Smooth muscle cell (in vitro differentiated cells): ENCODE measurements around the gene ABCC3. TPM values are rescaled to one million over a fixed set of nuclear protein-coding genes. Genes with fewer than 3 reads are reported as not detected.

ENCODE experiments used
- DNase-seq: peaks from one replicate; lab custom pipeline; 2025; ENCODE audit not compliant: unreplicated experiment; lab: John Stamatoyannopoulos, UW
- H2AFZ ChIP-seq: fragments of 200-600 bp; sonication (generic); 2 replicates; pipeline ENCODE4 v1.6.0; 2016; ENCODE audit warnings: antibody characterized with exemption, low read depth, mild to moderate bottlenecking
- H3F3A ChIP-seq: fragments of 200-600 bp; sonication (generic); 2 replicates; pipeline ENCODE4 v1.6.0; 2017; ENCODE audit warnings: antibody characterized with exemption, low read depth
- H3K27ac ChIP-seq: fragments of 200-600 bp; sonication (generic); 2 replicates; pipeline ENCODE4 v1.5.1; 2016; ENCODE audit warnings: low read depth, mild to moderate bottlenecking
- H3K27me3 ChIP-seq: fragments of 200-600 bp; sonication (generic); 2 replicates; pipeline ENCODE4 v1.6.1; 2016; ENCODE audit warnings: low read depth, mild to moderate bottlenecking
- H3K36me3 ChIP-seq: fragments of 200-600 bp; sonication (generic); 2 replicates; pipeline ENCODE4 v1.5.1; 2016; ENCODE audit warnings: low read depth
- H3K4me1 ChIP-seq: fragments of 200-600 bp; sonication (generic); 2 replicates; pipeline ENCODE4 v1.5.1; 2016; ENCODE audit warnings: low read depth
- H3K4me2 ChIP-seq: fragments of 200-600 bp; sonication (generic); 2 replicates; pipeline ENCODE4 v1.6.0; 2016; ENCODE audit warnings: mild to moderate bottlenecking
- H3K4me3 ChIP-seq: fragments of 200-600 bp; sonication (generic); 2 replicates; pipeline ENCODE4 v1.5.1; 2016; ENCODE audit warnings: mild to moderate bottlenecking
- H3K79me2 ChIP-seq: fragments of 200-600 bp; sonication (generic); 2 replicates; pipeline ENCODE4 v1.6.0; 2016; ENCODE audit warnings: low read depth, mild to moderate bottlenecking
- H3K9ac ChIP-seq: fragments of 200-600 bp; sonication (generic); 2 replicates; pipeline ENCODE4 v1.6.0; 2016; ENCODE audit warnings: low read depth
- H3K9me3 ChIP-seq: fragments of 200-600 bp; sonication (generic); replicated peaks from 2 replicates; pipeline ENCODE4 v1.5.1; 2016; ENCODE audit warnings: low read depth
- H4K20me1 ChIP-seq: fragments of 200-600 bp; sonication (generic); 2 replicates; pipeline ENCODE4 v1.6.0; 2016; ENCODE audit warnings: low read depth
- WGBS: methylation state at CpG from one replicate; pipeline ENCODE4 v1.1.7; 2016; ENCODE audit warnings: low lambda C conversion rate; 5-methylcytosine and 5-hydroxymethylcytosine counted together
- polyA plus RNA-seq: library from polyadenylated mRNA; unstranded; fragments of >200 nt; fragmentation: Nextera tagmentation; extraction: Ambion mirVana; gene quantifications from 2 replicates; pipeline ENCODE4 v1.2.1, GENCODE V29; 2016
- total RNA-seq: library from RNA; depleted of rRNA; stranded (reverse); fragments of >200 nt; gene quantifications from 2 replicates; pipeline ENCODE4 v1.2.3, GENCODE V29; 2014
- TF ChIP-seq, protein P1 (sequence below): fragments of 200-600 bp; sonication (generic); IDR thresholded peaks from 2 replicates; pipeline ENCODE4 v1.5.1; 2017; ENCODE audit warnings: borderline replicate concordance, mild to moderate bottlenecking, antibody characterized with exemption; ENCODE audit not compliant: insufficient read depth, poor library complexity, severe bottlenecking

Gene ABCC3
- total and polyA plus RNA-seq, 2 experiments from 2014 or later, result 1.3 TPM

GRCh38 chr17:50589095-50589705 lies 45.5 kb upstream of the ABCC3 start:
- no peaks in the 10 kb centered on the region for H3K36me3 ChIP-seq
- H3K4me2 ChIP-seq, result no peak overlapping the region
- no peak overlapping the region for H2AFZ ChIP-seq
- H4K20me1 ChIP-seq, result no peaks in the 10 kb centered on the region
- WGBS, result 85% methylated on average over 10 of the region's 10 CpGs
- H3K4me3 ChIP-seq, result no peak overlapping the region
- no peaks in the 10 kb centered on the region for H3F3A ChIP-seq
- H3K9me3 ChIP-seq, result no peaks in the 10 kb centered on the region
- H3K27ac ChIP-seq, result no peak overlapping the region
- H3K4me1 ChIP-seq, result peaks cover 10% of the 10 kb centered on the region
- no peak overlapping the region for H3K9ac ChIP-seq
- no peaks in the 10 kb centered on the region for H3K79me2 ChIP-seq
- no peak for DNase-seq
- TF ChIP-seq, protein P1, sequence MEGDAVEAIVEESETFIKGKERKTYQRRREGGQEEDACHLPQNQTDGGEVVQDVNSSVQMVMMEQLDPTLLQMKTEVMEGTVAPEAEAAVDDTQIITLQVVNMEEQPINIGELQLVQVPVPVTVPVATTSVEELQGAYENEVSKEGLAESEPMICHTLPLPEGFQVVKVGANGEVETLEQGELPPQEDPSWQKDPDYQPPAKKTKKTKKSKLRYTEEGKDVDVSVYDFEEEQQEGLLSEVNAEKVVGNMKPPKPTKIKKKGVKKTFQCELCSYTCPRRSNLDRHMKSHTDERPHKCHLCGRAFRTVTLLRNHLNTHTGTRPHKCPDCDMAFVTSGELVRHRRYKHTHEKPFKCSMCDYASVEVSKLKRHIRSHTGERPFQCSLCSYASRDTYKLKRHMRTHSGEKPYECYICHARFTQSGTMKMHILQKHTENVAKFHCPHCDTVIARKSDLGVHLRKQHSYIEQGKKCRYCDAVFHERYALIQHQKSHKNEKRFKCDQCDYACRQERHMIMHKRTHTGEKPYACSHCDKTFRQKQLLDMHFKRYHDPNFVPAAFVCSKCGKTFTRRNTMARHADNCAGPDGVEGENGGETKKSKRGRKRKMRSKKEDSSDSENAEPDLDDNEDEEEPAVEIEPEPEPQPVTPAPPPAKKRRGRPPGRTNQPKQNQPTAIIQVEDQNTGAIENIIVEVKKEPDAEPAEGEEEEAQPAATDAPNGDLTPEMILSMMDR, result no peak
- no peaks in the 10 kb centered on the region for H3K27me3 ChIP-seq

GRCh38 chr17:50590946-50591737 lies 43.5 kb upstream of the ABCC3 start:
- Histone ChIP-seq H3K4me1 (peaks cover 10% of the 10 kb centered on the region), H4K20me1 (no peaks in the 10 kb centered on the region), H3K9me3 (no peaks in the 10 kb centered on the region), H3K4me2 (no peak overlapping the region), H3K79me2 (no peaks in the 10 kb centered on the region), H3K36me3 (no peaks in the 10 kb centered on the region), H3K4me3 (no peak overlapping the region), H2AFZ (no peak overlapping the region), H3K9ac (no peak overlapping the region), H3F3A (no peaks in the 10 kb centered on the region), H3K27ac (no peak overlapping the region), H3K27me3 (no peaks in the 10 kb centered on the region)
- DNase-seq, result no peak
- 97% methylated on average over 22 of the region's 24 CpGs for WGBS
- TF ChIP-seq, protein P1, result no peak

DNA sequence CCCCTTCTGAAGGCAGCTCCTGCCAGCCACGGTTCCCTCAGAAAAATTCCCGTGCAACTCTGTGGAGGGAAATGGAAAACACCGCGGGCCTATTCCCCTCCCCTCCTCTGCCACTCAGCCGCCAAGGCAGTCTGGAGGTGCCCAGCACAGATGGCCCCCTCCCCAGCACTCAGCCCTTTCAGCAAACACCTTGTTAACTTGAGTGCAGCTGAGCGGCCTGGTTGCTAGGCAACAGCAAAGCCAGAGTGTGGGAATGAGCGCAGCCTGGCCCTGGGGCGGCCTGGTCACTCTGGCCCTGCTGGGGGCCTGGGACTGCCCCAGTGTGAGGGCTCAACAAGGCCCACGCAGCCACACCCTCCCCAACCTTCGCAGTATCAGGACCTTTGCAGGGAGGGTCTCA lies 41.4 kb upstream of the ABCC3 start:
- Histone ChIP-seq H4K20me1 (no peaks in the 10 kb centered on the region), H3F3A (no peaks in the 10 kb centered on the region), H3K27ac (no peak overlapping the region), H3K9ac (no peak overlapping the region), H3K4me1 (peaks cover 10% of the 10 kb centered on the region), H2AFZ (no peak overlapping the region), H3K9me3 (no peaks in the 10 kb centered on the region), H3K27me3 (no peaks in the 10 kb centered on the region), H3K4me2 (no peak overlapping the region), H3K36me3 (no peaks in the 10 kb centered on the region), H3K79me2 (no peaks in the 10 kb centered on the region), H3K4me3 (no peak overlapping the region)
- 37% methylated on average over 10 of the region's 10 CpGs for WGBS
- TF ChIP-seq, protein P1, result no peak
- no peak for DNase-seq
